Left lobe of liver (tissue), 2 donors: ENCODE measurements around the gene OR2A7. TPM values are rescaled to one million over a fixed set of nuclear protein-coding genes. Genes with fewer than 3 reads are reported as not detected.
"Not testable (repeated sequence)": the region's sequence is repeated elsewhere in the genome, so short reads cannot be mapped to it uniquely, and the experiment has no call there.

Experiments
- ATAC-seq: fragments of 200-7000 bp; cut with Tn5 transposase; one replicate; pipeline ENCODE4 v1.9.1; 2020; ENCODE audit warnings: mild to moderate bottlenecking, moderate library complexity
- DNase-seq: peaks from one replicate; pipeline ENCODE4 v3.0.0-alpha.2; 2020; ENCODE audit warnings: low spot score
- total RNA-seq: library from RNA; stranded (reverse); gene quantifications from one replicate; pipeline ENCODE4 v1.2.1, GENCODE V29; 2021
- donor health status: DM: no; HTN: no; CAD: no; lungs with moderate emphysema.
- donor health status: DM: no; HTN: yes; CAD: no.

OR2A7 gene, protein sequence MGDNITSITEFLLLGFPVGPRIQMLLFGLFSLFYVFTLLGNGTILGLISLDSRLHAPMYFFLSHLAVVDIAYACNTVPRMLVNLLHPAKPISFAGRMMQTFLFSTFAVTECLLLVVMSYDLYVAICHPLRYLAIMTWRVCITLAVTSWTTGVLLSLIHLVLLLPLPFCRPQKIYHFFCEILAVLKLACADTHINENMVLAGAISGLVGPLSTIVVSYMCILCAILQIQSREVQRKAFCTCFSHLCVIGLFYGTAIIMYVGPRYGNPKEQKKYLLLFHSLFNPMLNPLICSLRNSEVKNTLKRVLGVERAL
- total RNA-seq: 1.9 TPM

GRCh38 chr7:144264692-144265091 is at the start of gene OR2A7:
TSS of gene OR2A7 (minus strand) at chr7:144264792. CDS start at chr7:144259628, 5,164 bp downstream.
- ATAC-seq: not testable (repeated sequence)

GRCh38 chr7:144311872-144312469 is 47.4 kb upstream of the OR2A7 start, which contains the start of gene OR2A1:
TSS of gene OR2A1 (plus strand) at chr7:144312419. CDS start at chr7:144318125, 5,706 bp downstream.
- DNase-seq, ATAC-seq: not testable (repeated sequence)

More at GRCh38 chr7:144264692-144265091, at the start of gene OR2A7:
- not testable (repeated sequence) for DNase-seq

DNA sequence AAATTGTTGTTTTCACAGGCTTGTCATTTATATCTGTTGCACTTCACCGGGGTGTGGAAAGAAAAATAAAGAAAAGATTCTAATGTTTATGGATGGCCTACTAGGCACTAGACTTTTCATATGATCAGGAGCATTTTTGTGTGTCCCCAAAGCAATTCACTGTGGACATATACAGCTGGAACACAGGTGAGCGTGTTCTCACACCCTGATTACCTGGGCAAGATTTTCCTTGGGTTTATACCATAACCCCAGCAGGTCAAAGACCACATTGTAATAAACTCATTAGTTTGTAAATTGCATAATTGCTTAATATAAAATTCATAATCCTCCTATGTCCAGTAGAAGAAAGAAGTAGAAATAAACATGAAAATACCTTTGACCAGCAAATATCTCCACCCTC is 46.6 kb upstream of the OR2A7 start:
- ATAC-seq, DNase-seq: not testable (repeated sequence)

DNA sequence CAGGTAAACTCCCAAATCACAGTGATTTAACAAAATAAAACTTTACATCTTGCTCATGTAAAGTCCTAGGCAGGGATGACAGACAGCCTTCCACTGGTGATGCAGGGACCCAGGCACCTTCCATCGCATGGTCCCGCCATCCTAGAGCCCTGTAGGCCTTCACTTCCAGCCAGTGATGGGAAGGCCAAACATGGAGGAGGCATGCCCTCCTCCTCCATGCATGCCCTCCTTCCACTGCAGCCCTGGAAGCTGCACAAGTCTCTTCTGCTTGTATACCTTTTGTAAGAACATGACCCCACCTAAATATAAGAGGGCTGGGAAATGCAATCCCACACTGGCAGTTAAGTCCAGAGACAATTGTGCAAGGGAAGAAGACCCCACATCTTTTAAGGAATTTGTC is 45.1 kb upstream of the OR2A7 start:
- ATAC-seq, DNase-seq: not testable (repeated sequence)

GRCh38 chr7:144305156-144305555 is 40.6 kb upstream of the OR2A7 start:
- not testable (repeated sequence) for DNase-seq, ATAC-seq

- DNase-seq, ATAC-seq: not testable (repeated sequence)
Observed at GRCh38 chr7:144303607-144304006, 39.0 kb upstream of the OR2A7 start.

GRCh38 chr7:144302578-144303303 is 38.1 kb upstream of the OR2A7 start:
- not testable (repeated sequence) for ATAC-seq, DNase-seq

DNA sequence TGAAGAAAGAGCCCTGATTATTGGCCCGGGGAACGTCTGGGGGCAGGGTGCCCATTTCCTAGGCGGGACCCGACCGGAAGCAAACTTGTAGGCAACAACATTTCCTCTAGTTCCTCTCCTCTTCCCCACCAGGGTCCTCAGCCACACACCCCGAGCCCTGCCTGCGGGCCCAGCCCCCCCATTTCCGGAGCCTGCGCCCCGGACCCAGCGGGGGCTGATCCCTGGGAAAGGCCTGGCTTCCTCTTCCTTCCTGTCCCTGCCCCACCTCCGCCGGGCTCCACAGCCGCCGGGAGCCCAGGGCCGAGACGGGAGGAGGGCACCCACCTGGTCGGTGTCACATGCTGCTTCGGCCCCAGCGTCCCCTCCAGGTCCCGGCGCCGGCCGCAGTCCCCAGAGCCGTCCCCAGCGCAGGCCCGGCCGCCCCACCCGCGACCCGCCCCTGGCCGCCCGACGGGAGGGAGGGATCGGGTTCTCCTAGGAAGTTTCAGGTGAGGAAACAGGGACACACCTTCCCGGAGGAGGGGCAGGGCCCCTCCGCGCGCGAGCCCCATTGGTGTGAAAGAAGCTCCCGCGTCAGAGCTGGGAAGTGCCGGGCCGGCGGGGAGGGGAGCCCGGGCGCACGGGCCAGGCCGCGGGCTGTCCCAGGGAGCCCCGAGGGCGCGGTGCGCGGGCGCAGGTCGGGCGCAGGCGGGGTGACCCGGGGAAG is 29.4 kb upstream of the OR2A7 start:
- ATAC-seq (peak; percentile 98), DNase-seq (peak; percentile 63)

GRCh38 chr7:144292384-144293161 is 28.0 kb upstream of the OR2A7 start:
- not testable (repeated sequence) for ATAC-seq
- peak; percentile 44 for DNase-seq

- not testable (repeated sequence) for DNase-seq, ATAC-seq
Observed at GRCh38 chr7:144291607-144292006, 27.0 kb upstream of the OR2A7 start.

DNA sequence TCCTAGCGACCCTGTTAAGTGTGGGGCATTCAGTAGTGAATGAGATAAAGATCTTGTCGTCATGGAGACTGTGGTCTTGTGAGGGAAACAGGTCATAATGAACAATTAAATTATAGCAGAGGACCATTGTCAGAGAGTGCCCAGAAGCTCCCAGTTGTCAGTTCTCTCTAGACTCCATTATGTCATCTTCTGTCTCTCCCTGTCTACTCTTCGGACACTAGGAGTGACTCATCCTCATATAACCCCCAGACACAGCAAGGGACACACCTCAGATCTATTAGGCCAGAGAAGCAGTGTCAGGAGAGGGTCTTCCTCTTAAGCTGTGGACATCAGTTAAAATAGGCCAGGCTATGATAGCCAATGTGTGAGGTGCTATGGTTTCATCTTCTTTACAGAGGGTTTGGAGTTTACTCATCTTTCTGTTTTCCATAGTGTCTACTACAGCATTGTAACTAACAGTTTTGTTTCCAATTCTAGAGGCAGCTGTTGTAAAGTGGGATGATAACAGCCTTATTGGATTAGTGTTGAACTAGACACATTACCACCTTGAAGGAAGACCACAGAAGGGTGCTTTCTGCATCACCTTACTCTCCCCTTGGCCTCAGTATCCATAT is 22.7 kb upstream of the OR2A7 start:
- ATAC-seq, DNase-seq: not testable (repeated sequence)

- ATAC-seq: peak; percentile 12
- DNase-seq: not testable (repeated sequence)
Observed at GRCh38 chr7:144283716-144284115, 19.1 kb upstream of the OR2A7 start.

DNA sequence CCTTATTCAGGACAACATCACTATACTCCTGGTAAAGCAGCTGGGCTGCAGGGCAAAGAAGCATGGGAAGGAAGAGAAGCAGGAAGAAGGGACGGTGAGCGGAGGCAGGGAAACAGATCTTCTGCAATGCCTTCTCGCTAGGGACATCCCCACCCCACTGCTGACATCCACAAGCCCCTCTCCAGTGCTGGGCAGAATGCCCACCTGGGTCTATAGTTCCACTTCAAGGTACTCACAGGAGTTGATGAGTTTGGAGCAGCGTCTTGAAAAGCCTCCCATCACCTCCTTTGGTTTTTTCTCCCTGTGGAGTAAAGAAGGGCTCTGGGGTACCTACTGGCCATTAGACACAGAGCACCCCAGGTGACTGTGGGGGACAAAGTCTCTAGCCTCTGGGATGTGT is 17.9 kb upstream of the OR2A7 start:
- DNase-seq: not testable (repeated sequence)
- ATAC-seq: peak; percentile 10

- not testable (repeated sequence) for DNase-seq
- peak; percentile 14 for ATAC-seq
Observed at GRCh38 chr7:144281981-144282380, 17.4 kb upstream of the OR2A7 start.

DNA sequence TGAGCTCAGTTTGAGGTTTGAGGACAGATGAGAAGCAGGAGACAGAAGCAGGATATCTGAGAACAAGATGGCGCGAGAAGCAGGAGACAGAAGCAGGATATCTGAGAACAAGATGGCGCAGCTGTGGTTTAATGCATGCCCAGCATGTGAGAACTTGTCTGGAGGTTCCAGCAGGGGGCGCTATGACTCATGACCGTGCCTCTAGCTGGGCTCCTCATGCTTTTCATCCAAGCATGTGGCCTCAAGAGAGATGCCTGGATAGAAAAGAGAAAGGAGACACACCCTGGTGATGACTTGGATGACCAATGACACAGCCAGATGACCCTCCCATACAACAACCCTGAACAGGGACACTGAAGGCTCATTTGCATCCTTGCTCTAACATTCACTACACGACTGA is 15.4 kb upstream of the OR2A7 start:
- DNase-seq: not testable (repeated sequence)
- ATAC-seq: peak; percentile 44

GRCh38 chr7:144275281-144275680 is 10.7 kb upstream of the OR2A7 start:
- DNase-seq, ATAC-seq: not testable (repeated sequence)

DNA sequence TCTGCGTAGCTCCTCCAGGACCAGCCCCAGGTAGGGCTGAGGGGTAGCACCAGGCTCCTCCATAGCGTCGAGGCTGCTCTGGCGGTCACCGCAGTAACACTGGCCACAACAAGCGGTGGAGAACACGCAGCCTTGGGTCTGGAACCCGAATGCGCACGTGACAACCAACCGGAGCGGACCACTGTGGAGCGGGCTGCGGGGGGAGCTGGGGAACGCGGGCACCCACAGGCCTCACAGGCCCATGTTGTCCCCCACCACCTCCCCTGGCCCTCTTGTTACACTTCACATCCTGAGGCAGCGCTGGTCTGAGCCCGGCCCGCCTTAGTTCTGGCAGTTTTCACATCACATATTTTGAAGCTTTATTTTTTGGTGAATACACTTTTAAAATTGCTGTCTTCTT is 4.6 kb upstream of the OR2A7 start, which contains the start of gene CTAGE8:
Gene CTAGE8 (minus strand): TSS at position 101 of the 400 bp plus-strand sequence. CDS start 38 bp downstream, at position 63.
- ATAC-seq, DNase-seq: not testable (repeated sequence)

DNA sequence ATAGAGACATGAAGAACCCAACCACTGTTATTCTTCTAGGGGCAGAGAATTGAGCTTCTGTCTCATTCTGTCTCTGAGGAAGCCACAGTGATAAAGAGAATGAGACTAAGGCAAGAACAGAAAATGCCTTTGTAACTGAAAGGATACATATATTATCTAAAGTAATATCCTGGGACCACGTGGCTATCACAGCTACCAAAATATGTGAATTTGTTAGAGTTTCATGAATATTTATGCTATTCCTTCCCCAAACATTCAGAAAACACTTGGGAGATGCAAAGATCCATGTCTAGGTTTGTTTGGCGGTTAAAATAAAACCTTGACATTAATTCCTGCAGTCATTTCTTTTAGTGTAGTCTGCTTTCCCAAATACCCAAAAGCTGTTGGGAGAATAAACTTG is 2.5 kb downstream of the OR2A7 start:
- not testable (repeated sequence) for DNase-seq, ATAC-seq

DNA sequence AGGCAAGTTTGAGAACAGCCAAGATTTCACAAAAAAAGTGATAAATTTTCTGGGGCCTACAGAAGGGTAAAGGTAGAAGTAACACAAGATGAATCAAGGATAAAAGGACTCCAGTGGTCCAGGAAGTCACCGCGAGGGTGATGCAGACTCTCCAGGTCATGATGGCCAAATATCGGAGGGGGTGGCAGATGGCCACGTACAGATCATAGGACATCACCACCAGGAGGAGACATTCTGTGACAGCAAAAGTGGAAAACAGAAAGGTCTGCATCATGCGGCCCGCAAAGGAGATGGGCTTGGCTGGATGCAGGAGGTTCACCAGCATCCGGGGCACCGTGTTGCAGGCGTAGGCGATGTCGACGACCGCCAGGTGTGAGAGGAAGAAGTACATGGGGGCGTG is 5.5 kb downstream of the OR2A7 start:
- not testable (repeated sequence) for DNase-seq, ATAC-seq
